ENCODE measurements around the gene SCYGR5.
"Not testable (repeated sequence)": the region's sequence is repeated elsewhere in the genome, so short reads cannot be mapped to it uniquely, and the experiment has no call there.

The SCYGR5 gene

DNA sequence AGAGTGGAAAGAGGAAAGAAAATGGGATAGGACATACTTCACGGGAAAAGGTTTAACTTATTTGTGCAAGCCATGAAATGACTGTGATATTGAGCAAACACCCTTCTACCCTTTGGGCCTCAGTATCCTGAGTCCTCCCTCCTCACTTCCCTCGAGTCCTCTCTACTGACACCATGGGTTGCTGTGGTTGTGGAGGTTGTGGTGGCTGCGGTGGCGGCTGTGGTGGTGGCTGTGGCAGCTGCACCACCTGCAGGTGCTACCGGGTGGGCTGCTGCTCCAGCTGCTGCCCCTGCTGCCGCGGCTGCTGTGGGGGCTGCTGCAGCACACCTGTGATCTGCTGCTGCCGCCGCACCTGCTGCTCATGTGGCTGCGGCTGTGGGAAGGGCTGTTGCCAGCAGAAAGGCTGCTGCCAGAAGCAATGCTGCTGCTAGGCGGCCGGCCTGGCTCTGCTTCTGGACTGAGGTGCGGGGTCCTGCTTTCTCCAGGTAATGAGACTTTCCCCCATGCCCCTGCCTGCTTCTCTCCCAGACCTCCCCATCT, at the start of gene SCYGR5:
Gene SCYGR5, plus strand, starts transcription at position 174 of the 540 bp plus-strand sequence. Its CDS starts 0 bp downstream, at position 174.
- not testable (repeated sequence) for DNase-seq

GRCh38 chr2:227617316-227618230, 49.0 kb upstream of the SCYGR5 start, which contains the start of gene SCYGR4:
Gene SCYGR4, plus strand, starts transcription at chr2:227617498. Its CDS starts 0 bp downstream, at chr2:227617498.
- DNase-seq = no peak

GRCh38 chr2:227623226-227623625, 43.4 kb upstream of the SCYGR5 start:
- no peak for DNase-seq

- DNase-seq = no peak
These were observed 41.2 kb upstream of the SCYGR5 start for GRCh38 chr2:227625420-227625819.

GRCh38 chr2:227626580-227627151, 39.9 kb upstream of the SCYGR5 start:
- no peak for DNase-seq

GRCh38 chr2:227627769-227628168, 38.8 kb upstream of the SCYGR5 start:
- DNase-seq = no peak

- DNase-seq = peak; percentile 35
These were observed 37.2 kb upstream of the SCYGR5 start for GRCh38 chr2:227629435-227629834.

- no peak for DNase-seq
These were observed 36.3 kb upstream of the SCYGR5 start for GRCh38 chr2:227630322-227630721.

GRCh38 chr2:227632827-227633226, 33.8 kb upstream of the SCYGR5 start:
- DNase-seq = no peak

DNA sequence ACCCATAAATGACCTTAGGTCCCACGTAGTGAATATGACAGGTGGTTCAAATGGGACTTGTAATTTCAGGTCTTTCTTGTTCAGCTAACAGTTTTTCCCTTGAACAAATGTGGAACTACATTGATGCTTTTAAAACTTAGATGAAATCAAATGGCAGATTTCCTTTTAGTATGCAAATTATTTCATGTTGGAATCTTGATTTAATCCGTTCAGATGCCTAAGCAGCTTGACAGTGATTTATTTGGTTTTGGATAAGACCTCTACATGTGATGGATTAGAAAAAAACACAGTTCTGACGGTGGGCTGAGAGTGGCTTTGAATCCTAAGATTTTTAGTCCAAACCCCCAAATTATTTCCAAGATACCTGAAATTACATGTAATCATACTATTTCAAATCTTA, 32.4 kb upstream of the SCYGR5 start:
- DNase-seq = no peak

- DNase-seq = no peak
These were observed 23.9 kb upstream of the SCYGR5 start for GRCh38 chr2:227642656-227643055.

DNA sequence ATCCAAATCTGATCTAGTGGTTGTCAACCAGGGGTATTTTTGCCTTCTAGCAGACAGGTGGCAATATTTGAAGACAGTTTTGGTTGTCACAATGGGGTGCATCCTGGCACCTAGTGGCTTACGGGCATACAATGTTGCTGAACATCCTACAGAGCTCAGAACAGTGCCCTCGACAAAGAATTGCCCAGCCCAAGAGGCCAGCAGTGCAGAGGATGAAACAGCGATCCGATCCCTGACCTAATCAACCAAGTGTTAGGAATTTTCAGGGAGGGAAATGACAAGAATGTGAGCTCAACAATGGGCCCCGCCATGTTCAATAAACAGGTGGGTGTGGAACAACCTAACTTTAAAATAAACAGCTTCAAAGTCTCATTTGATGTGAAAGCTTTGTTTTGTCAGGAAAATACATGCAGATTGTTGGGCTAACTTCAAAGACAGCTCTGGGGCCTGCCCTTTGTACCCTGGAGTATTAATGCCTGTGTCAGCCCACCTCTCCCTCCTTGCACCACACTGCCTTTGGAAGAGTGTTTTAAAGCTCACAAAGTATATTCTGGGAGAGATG, 22.5 kb upstream of the SCYGR5 start:
- no peak for DNase-seq

DNA sequence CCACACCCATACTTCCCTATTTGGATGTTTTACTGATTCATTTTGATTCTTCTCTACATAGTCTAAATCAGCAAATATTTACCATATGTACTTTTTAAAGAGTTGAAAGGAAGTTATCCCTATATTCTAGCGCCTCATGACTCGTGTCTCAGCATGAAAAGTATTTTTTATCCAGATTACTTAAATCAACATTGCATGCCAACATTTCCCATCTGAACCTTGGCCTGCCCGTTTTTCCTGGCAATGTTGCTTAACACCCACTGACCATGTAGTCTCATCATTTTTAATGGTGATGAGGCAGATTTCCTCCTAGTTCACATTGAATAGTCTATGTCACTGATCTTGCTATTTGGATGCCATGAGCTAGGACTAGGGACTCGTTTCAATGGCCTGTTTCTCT, 13.2 kb upstream of the SCYGR5 start:
- no peak for DNase-seq

- no peak for DNase-seq
These were observed 12.2 kb upstream of the SCYGR5 start for GRCh38 chr2:227654426-227654825.

GRCh38 chr2:227655454-227655853, 11.2 kb upstream of the SCYGR5 start:
- DNase-seq = peak; percentile 12

- no peak for DNase-seq
These were observed 9.3 kb upstream of the SCYGR5 start for GRCh38 chr2:227657199-227657845.

DNA sequence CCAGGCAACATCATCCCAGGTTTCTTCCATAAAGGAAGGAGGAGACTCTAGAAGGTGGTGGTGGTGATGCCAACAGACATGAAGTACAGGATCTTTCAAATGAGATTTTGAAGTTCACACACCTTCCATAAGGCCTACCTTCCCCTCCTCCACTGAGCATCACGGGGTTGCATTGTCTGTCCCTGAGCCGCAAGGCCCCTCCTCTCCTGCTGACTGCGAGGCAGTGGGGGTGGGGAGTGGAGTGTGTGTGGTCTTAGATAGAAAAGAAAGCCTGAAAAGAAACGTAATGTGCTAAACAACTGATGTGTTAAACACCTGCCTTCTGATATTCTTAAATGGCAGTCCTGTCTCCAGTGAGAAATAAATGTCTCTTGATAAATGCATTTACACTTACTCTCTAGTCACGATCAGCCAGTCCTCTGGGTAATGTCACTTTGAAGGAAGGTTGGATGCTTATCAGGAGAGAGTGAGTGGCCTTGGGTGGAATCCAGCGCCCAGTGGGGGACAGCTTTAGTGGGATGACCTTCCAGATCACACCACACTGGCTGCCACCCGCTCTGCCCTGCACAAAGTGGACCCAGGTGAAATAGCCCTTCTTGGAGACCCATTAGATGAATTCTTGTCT, 5.5 kb upstream of the SCYGR5 start:
- peak; percentile 1 for DNase-seq

DNA sequence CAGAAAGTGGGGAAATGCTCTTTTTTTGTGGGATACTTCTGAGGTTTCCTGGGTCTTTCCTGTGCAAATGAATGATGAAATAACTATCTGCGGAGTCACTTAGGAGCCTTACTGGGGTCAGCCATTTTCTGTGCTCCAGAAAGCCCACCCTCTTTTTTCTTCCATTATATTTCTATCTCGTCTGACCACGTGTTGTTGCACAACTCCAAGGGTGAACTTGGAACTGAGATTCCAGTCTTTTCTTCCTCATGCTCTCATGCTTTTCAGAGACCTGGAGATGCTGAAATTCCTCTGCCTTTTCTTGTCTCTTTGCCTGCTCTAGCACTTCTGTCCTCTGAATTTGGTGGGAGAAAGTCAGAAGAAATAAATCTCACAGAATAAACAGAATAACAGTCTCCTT, 4.8 kb upstream of the SCYGR5 start:
- DNase-seq = no peak

DNA sequence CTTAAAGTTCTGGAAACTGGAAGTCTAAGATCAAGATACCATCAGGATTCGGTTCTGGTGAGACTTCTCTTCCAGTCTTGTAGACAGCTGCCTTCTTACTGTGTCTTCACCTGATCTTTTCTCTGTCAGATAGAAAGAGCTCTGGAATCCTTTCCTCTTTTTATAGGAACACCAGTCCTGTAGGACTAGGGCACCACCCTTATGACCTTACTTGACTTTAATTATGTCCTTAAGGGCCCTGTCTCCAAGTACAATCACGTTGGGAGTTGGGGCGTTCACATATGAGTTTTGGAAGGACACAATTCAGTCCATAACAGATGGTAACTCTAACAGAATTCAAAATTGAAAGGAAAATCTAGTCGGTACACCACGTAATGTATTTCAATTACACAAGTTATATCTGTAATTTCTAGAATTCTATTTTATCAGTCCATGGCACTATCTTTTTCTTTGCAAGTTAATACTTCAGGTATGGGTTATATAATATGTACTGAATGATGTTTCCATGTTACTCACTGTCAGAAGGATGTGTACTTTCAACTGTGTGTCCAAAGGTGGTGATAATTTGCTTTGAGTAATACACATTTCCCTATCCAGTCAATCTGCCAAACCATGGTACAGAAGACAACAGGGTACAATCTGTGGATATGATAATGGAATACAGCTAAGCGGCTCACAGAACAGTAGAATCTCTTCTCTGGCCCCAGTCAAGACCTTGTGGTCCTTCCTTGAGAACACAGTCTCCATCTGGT, 1.2 kb upstream of the SCYGR5 start:
- DNase-seq = no peak

GRCh38 chr2:227671170-227671905, 4.7 kb downstream of the SCYGR5 start:
- no peak for DNase-seq

- not testable (repeated sequence) for DNase-seq
These were observed 7.0 kb downstream of the SCYGR5 start for GRCh38 chr2:227673620-227674019.
